Glomerular visceral epithelial cell (primary cell): ENCODE data around the gene ARHGEF11.

Experiments
- DNase-seq: peaks from one replicate; pipeline ENCODE4 v3.0.0-alpha.2; 2016; ENCODE audit errors: extremely low spot score

The ARHGEF11 gene

GRCh38 chr1:156931211-156931952, 114.2 kb downstream of the ARHGEF11 start:
- DNase-seq: no peak

GRCh38 chr1:156930483-156930882, 115.1 kb downstream of the ARHGEF11 start:
- no peak for DNase-seq

GRCh38 chr1:156929596-156930238, 115.8 kb downstream of the ARHGEF11 start:
- no peak for DNase-seq

- DNase-seq: no peak
Observed at GRCh38 chr1:156928043-156928602, 117.4 kb downstream of the ARHGEF11 start.

- peak; percentile 79 for DNase-seq
Observed at GRCh38 chr1:156927215-156928042, 118.1 kb downstream of the ARHGEF11 start.

GRCh38 chr1:156926695-156927094, 118.8 kb downstream of the ARHGEF11 start:
- DNase-seq: peak; percentile 18

GRCh38 chr1:156926175-156926574, 119.4 kb downstream of the ARHGEF11 start:
- DNase-seq: peak; percentile 99

- no peak for DNase-seq
Observed at GRCh38 chr1:156925154-156926010, 120.2 kb downstream of the ARHGEF11 start.

- DNase-seq: no peak
Observed at GRCh38 chr1:156924478-156925153, 120.9 kb downstream of the ARHGEF11 start.

- no peak for DNase-seq
Observed at GRCh38 chr1:156923670-156924477, 121.7 kb downstream of the ARHGEF11 start.

- no peak for DNase-seq
Observed at GRCh38 chr1:156922986-156923669, 122.4 kb downstream of the ARHGEF11 start.

- DNase-seq: no peak
Observed at GRCh38 chr1:156921053-156921529, 124.5 kb downstream of the ARHGEF11 start.

- DNase-seq: peak; percentile 78
Observed at GRCh38 chr1:156920233-156921052, 125.1 kb downstream of the ARHGEF11 start, which contains the start of gene LRRC71. LRRC71 (plus strand) TSS chr1:156920632; CDS start chr1:156920804, 172 bp downstream.

GRCh38 chr1:156914440-156914856, 131.1 kb downstream of the ARHGEF11 start:
- DNase-seq: peak; percentile 57

GRCh38 chr1:156913809-156914387, 131.6 kb downstream of the ARHGEF11 start:
- DNase-seq: no peak

GRCh38 chr1:156912861-156913808, 132.4 kb downstream of the ARHGEF11 start:
- DNase-seq: no peak
